ENCODE results near the gene STOML2.

Gene STOML2

GRCh38 chr9:35096035-35096849 is 6.7 kb downstream of the STOML2 start, which contains the start of gene PIGO:
TSS of gene PIGO (minus strand) at chr9:35096591. CDS start at chr9:35095565, 1,026 bp downstream.
- H3K4me1 Mint-ChIP-seq (ENCODE audit: low read depth): peaks cover 43% of the 10 kb centered on the region
- peak within 1 kb of the TSS; percentile 96 for H3K27ac Mint-ChIP-seq
- H3K9me3 Mint-ChIP-seq: no peaks in the 10 kb centered on the region
- DNase-seq: peak; percentile 94
- H3K4me3 Mint-ChIP-seq: peak within 1 kb of the TSS; percentile 90
- peaks cover 79% of the 10 kb centered on the region for H3K36me3 Mint-ChIP-seq (ENCODE audit: low read depth)
- H3K27me3 Mint-ChIP-seq: no peaks in the 10 kb centered on the region

GRCh38 chr9:35091536-35091935 is 11.4 kb downstream of the STOML2 start:
- peaks cover 22% of the 10 kb centered on the region for H3K4me1 Mint-ChIP-seq (ENCODE audit: low read depth)
- H3K9me3 Mint-ChIP-seq: no peaks in the 10 kb centered on the region
- no peak for DNase-seq
- peaks cover 91% of the 10 kb centered on the region for H3K36me3 Mint-ChIP-seq (ENCODE audit: low read depth)
- no peaks in the 10 kb centered on the region for H3K27me3 Mint-ChIP-seq
- H3K4me3 Mint-ChIP-seq: no peak overlapping the region
- H3K27ac Mint-ChIP-seq: no peak overlapping the region

GRCh38 chr9:35089434-35089833 is 13.5 kb downstream of the STOML2 start:
- H3K4me3 Mint-ChIP-seq: no peak overlapping the region
- H3K27ac Mint-ChIP-seq: peak overlapping the region; percentile 66
- H3K36me3 Mint-ChIP-seq (ENCODE audit: low read depth): peaks cover 91% of the 10 kb centered on the region

DNA sequence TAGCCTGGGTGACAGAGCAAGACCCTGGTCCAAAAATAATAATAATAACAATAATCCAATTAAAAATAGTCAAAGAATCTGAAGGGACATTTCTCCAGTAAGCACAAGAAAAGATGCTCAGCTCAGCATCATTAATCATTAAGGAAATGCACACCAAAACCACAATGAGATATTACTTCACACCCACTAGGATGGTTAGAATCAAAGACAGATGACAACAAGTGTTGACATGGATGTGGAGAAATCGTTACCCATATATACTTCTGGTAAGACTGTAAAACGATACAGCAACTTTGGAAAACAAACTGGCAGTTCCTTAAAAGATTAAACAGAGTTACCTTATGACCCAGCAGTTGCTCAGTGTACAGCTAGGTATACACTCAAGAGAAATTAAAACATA is 17.9 kb downstream of the STOML2 start:
- Mint-ChIP-seq H3K27me3 (no peaks in the 10 kb centered on the region), H3K36me3 (ENCODE audit: low read depth) (peaks cover 51% of the 10 kb centered on the region), H3K27ac (no peak overlapping the region), H3K4me1 (ENCODE audit: low read depth) (peaks cover 6% of the 10 kb centered on the region), H3K9me3 (no peaks in the 10 kb centered on the region), H3K4me3 (no peak overlapping the region)
- no peak for DNase-seq

More at GRCh38 chr9:35089434-35089833, 13.5 kb downstream of the STOML2 start:
- DNase-seq: no peak
- Mint-ChIP-seq H3K4me1 (ENCODE audit: low read depth) (peaks cover 9% of the 10 kb centered on the region), H3K9me3 (no peaks in the 10 kb centered on the region), H3K27me3 (no peaks in the 10 kb centered on the region)

GRCh38 chr9:35079426-35080341 is 23.2 kb downstream of the STOML2 start, which contains the start of gene FANCG:
TSS of gene FANCG (minus strand) at chr9:35079942. CDS start at chr9:35079524, 418 bp downstream.
- Mint-ChIP-seq H3K27ac (peak within 1 kb of the TSS; percentile 96), H3K27me3 (no peaks in the 10 kb centered on the region), H3K36me3 (ENCODE audit: low read depth) (peaks cover 54% of the 10 kb centered on the region), H3K9me3 (no peaks in the 10 kb centered on the region), H3K4me3 (peak within 1 kb of the TSS; percentile 89), H3K4me1 (ENCODE audit: low read depth) (peaks cover 23% of the 10 kb centered on the region)
- peak; percentile 90 for DNase-seq

- Mint-ChIP-seq H3K4me3 (peak overlapping the region; percentile 89), H3K27me3 (no peaks in the 10 kb centered on the region), H3K27ac (peak overlapping the region; percentile 96), H3K36me3 (ENCODE audit: low read depth) (peaks cover 59% of the 10 kb centered on the region), H3K4me1 (ENCODE audit: low read depth) (peaks cover 27% of the 10 kb centered on the region), H3K9me3 (no peaks in the 10 kb centered on the region)
- DNase-seq: no peak
Measured at GRCh38 chr9:35079041-35079425, 23.9 kb downstream of the STOML2 start.

DNA sequence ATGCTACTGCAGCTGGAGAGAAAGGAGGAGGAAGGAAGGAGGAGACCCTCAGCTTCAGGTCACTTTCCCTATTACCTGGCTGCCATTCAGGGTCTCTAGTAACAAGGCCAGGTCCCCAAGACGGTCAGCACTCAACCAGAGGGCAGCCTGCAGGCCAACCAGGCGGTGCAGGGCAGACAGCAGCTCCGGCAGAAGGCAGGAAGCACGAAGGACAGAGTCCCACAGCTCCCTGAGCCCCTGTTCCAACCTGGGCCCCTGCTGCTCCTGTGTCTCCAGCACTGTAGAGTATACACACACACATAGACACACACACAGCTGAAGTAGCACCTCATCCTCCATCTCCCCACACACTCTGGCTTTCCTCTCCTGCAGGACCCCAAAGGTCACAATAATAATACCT is 24.9 kb downstream of the STOML2 start:
- Mint-ChIP-seq H3K27ac (peak overlapping the region; percentile 12), H3K36me3 (ENCODE audit: low read depth) (peaks cover 68% of the 10 kb centered on the region)

GRCh38 chr9:35076848-35077247 is 26.1 kb downstream of the STOML2 start:
- Mint-ChIP-seq H3K27me3 (no peaks in the 10 kb centered on the region), H3K4me3 (no peak overlapping the region), H3K9me3 (no peaks in the 10 kb centered on the region), H3K4me1 (ENCODE audit: low read depth) (peaks cover 43% of the 10 kb centered on the region), H3K27ac (no peak overlapping the region), H3K36me3 (ENCODE audit: low read depth) (peaks cover 75% of the 10 kb centered on the region)
- no peak for DNase-seq

More for the DNA sequence above, 24.9 kb downstream of the STOML2 start:
- Mint-ChIP-seq H3K27me3 (no peaks in the 10 kb centered on the region), H3K4me3 (peak overlapping the region; percentile 89), H3K4me1 (ENCODE audit: low read depth) (peaks cover 37% of the 10 kb centered on the region), H3K9me3 (no peaks in the 10 kb centered on the region)
- no peak for DNase-seq

GRCh38 chr9:35075358-35075757 is 27.6 kb downstream of the STOML2 start:
- Mint-ChIP-seq H3K27ac (no peak overlapping the region), H3K36me3 (ENCODE audit: low read depth) (peaks cover 90% of the 10 kb centered on the region), H3K4me1 (ENCODE audit: low read depth) (peaks cover 49% of the 10 kb centered on the region)

GRCh38 chr9:35074791-35075190 is 28.1 kb downstream of the STOML2 start:
- peaks cover 50% of the 10 kb centered on the region for H3K4me1 Mint-ChIP-seq (ENCODE audit: low read depth)
- no peaks in the 10 kb centered on the region for H3K27me3 Mint-ChIP-seq
- no peaks in the 10 kb centered on the region for H3K9me3 Mint-ChIP-seq
- H3K36me3 Mint-ChIP-seq (ENCODE audit: low read depth): peaks cover 93% of the 10 kb centered on the region
- no peak overlapping the region for H3K27ac Mint-ChIP-seq
- H3K4me3 Mint-ChIP-seq: no peak overlapping the region
- no peak for DNase-seq

More at GRCh38 chr9:35075358-35075757, 27.6 kb downstream of the STOML2 start:
- DNase-seq: no peak
- Mint-ChIP-seq H3K9me3 (no peaks in the 10 kb centered on the region), H3K4me3 (no peak overlapping the region), H3K27me3 (no peaks in the 10 kb centered on the region)

DNA sequence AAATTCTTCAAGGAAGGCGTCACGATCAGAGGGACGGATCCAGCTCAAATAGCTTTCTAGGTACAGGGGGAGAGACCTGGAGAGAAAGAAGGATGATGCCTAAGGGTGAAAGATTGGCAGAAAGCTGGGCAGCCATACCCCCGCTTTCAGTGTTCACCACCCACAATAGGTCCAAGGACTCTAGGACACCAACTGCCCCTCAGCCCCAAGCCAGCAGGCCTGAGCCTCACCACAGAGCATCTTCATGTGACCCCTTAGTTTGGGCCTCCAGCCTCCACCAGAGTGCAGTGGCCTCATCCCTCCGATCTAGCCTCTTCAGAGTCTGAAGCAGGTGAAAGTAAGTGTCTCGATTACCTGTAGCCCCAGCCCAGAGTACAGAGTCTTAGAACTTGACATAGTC is 28.8 kb downstream of the STOML2 start:
- no peaks in the 10 kb centered on the region for H3K9me3 Mint-ChIP-seq
- peaks cover 94% of the 10 kb centered on the region for H3K36me3 Mint-ChIP-seq (ENCODE audit: low read depth)
- H3K4me1 Mint-ChIP-seq (ENCODE audit: low read depth): peaks cover 57% of the 10 kb centered on the region
- H3K27me3 Mint-ChIP-seq: no peaks in the 10 kb centered on the region
- no peak overlapping the region for H3K4me3 Mint-ChIP-seq
- DNase-seq: no peak
- peak overlapping the region; percentile 98 for H3K27ac Mint-ChIP-seq

- no peaks in the 10 kb centered on the region for H3K9me3 Mint-ChIP-seq
- no peak for DNase-seq
- H3K27me3 Mint-ChIP-seq: no peaks in the 10 kb centered on the region
- peaks cover 94% of the 10 kb centered on the region for H3K36me3 Mint-ChIP-seq (ENCODE audit: low read depth)
- peaks cover 60% of the 10 kb centered on the region for H3K4me1 Mint-ChIP-seq (ENCODE audit: low read depth)
- H3K4me3 Mint-ChIP-seq: peak overlapping the region; percentile 95
- peak overlapping the region; percentile 98 for H3K27ac Mint-ChIP-seq
Measured at GRCh38 chr9:35073279-35073612, 29.7 kb downstream of the STOML2 start.

DNA sequence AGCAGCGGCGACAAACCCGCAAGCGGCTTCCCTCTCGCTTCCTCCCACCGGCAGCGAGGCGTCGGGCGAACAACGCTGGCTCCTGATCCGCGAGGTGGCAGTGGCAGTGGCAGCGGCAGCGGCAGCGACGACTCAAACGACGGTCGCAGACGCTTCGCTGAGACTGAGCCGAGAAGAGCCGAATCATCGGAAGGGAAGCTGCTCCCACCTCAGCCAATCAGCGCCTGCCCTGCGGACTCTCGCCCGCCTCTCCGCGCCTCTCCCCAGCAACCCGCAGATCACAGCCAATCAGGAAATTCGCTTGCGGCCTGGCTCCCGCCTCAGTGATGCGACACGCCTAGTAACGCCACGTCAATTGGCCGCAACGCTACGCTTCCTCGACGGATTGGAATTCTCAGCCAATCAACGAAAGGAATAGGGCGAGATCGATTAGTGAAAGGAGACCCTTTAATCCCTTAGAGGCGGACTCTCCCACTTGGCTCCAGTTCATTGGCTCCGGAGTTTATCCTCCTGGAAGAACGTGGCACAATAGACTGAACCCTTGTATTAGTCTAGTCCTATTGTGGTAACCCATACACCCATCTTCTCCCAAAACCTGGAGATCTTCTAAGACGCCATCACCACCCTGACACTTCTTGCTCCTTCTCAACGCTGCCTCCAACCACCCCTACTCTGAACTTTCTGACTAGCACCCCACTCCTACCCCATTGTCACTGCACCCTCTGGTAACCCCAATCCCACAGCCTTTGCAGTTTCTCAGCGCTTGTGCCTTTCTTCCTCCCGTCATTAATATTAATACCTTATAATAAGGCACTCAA is 30.3 kb downstream of the STOML2 start, which contains the start of gene VCP:
Gene VCP, minus strand, starts transcription at position 165 of the 818 bp plus-strand sequence. CDS start 272 bp downstream, outside the sequence.
- peak within 1 kb of the TSS; percentile 95 for H3K4me3 Mint-ChIP-seq
- H3K9me3 Mint-ChIP-seq: no peaks in the 10 kb centered on the region
- no peaks in the 10 kb centered on the region for H3K27me3 Mint-ChIP-seq
- peaks cover 94% of the 10 kb centered on the region for H3K36me3 Mint-ChIP-seq (ENCODE audit: low read depth)
- H3K27ac Mint-ChIP-seq: peak within 1 kb of the TSS; percentile 98
- DNase-seq: peak; percentile 95
- H3K4me1 Mint-ChIP-seq (ENCODE audit: low read depth): peaks cover 60% of the 10 kb centered on the region

All from activated T-cell treated with anti-CD3 and anti-CD28 coated beads, Interleukin-2, amount 50 U/mL, for 24 hours (primary cell).